ENCODE results near the gene OR2AG2. TPM values are rescaled to one million over a fixed set of nuclear protein-coding genes. Genes with fewer than 3 reads are reported as not detected.

OR2AG2 gene, protein sequence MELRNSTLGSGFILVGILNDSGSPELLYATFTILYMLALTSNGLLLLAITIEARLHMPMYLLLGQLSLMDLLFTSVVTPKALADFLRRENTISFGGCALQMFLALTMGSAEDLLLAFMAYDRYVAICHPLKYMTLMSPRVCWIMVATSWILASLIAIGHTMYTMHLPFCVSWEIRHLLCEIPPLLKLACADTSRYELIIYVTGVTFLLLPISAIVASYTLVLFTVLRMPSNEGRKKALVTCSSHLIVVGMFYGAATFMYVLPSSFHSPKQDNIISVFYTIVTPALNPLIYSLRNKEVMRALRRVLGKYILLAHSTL
- total RNA-seq: 0.39 and 0.43 TPM in 2 replicates

DNA sequence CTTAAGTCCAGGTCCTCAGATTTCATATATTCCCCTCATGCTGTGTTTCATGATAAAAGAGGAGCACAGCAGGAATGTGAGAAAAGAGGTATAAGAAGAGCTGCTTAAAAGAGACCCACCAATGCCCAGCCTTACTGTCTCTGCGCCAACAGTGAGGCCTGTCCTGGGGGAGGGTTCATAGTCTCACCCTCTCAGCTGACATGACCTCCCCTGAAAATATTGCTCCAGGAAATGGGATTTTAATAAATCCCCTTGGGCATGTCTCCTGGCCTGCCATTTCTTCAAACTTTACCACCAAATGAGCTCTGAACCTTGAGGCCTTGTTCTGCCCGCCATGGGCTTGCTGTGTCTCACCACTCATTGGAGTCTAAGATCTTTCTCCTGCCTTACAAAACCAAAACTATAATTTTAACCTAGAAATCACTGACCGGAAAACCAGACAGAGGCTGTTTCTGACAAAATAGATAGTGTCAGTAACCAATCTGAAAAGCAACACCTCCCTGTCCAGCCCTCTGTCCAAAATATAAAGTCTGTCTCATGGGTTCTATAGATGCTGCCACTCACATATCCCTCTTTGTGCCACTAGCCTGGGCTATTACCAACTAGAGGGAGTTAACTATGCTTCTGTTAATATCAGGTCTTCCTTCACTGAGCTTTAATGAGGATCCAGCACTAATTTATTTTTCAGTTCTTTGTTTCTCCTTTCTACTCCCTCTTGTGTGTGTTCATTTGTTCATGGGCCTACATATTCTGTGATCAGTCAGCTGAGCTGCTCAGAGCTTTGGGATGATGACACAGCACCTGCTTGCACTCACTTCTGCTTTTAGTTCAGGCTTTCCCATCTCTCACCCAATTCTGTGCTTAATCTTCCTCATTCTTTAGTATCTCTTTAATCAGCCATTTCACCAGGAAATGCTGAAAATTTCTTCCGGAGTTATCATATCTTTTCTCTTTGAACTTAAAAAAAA lies at the start of gene OR2AG2:
TSS of gene OR2AG2 (minus strand) at position 51 of the 968 bp plus-strand sequence. CDS start 3,019 bp downstream, outside the sequence.

DNA sequence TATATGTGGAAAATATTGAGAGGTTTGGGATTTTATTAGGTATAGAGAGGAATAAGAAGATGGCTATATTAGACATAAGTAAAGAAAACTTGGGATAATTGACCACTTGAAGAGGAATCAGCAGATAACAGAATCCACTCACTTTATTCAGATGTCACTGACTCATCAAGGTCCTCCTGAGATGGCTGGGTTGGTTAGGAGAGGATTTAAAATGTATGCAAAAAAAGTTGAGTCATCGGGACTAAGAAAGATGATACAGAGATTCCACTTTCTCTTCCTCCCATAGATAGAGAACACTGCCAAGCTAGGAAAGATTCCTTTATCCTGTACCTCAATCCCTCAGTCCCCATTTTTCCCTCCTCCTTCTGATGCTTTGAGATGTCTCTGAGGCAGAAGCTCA lies 27.6 kb upstream of the OR2AG2 start, which contains the start of gene OR6A2:
TSS of gene OR6A2 (minus strand) at position 288 of the 400 bp plus-strand sequence. CDS start 3,981 bp downstream, outside the sequence.

DNA sequence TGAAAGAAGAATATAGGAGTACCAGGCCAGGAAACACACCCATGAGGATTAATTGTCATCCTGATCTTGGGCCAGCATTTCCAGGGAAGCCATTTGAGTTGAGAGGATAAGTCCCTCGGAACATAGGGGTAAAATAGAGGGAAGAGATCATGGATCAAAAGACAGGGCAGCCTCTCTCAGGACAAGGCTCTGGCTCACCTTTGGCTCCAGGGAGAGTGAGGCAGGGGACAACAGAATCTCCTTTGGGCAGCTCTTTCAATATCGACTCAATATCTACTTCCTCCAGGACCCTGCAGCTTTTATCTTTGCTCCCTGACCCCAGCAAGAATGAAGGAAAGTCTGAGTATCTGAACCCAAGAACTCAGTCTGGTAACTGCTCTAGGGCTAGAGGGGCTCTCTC lies 10.9 kb upstream of the OR2AG2 start, which contains the start of gene OR2AG1:
TSS of gene OR2AG1 (plus strand) at position 301 of the 400 bp plus-strand sequence. CDS start 2,018 bp downstream, outside the sequence.

Other genes starting within 250 kb of the OR2AG2 start
- gene RRP8, start 168.4 kb downstream of the OR2AG2 start, total RNA-seq: 9.8 and 11.2 TPM in 2 replicates
- gene ILK, start 168.2 kb downstream of the OR2AG2 start, total RNA-seq: 126 and 130 TPM in 2 replicates
- 24.1 and 38.9 TPM in 2 replicates for gene TAF10, start 159.8 kb downstream of the OR2AG2 start, total RNA-seq
- 68.5 and 100 TPM in 2 replicates for gene TPP1, start 152.6 kb downstream of the OR2AG2 start, total RNA-seq
- gene DCHS1, start 116.2 kb downstream of the OR2AG2 start, total RNA-seq: 13.7 and 17.4 TPM in 2 replicates
- 27.3 and 32.3 TPM in 2 replicates for gene MRPL17, start 88.6 kb downstream of the OR2AG2 start, total RNA-seq
- under 0.01 TPM in 1 of 2 replicates, not detected in the other for gene OR2AG1, start 11.0 kb upstream of the OR2AG2 start, total RNA-seq
- gene OR6A2, start 27.7 kb upstream of the OR2AG2 start, total RNA-seq: 0.52 and 0.76 TPM in 2 replicates
- gene OR10A5, start 73.7 kb upstream of the OR2AG2 start, total RNA-seq: not detected in 2 replicates
- not detected in 2 replicates for gene OR10A2, start 91.1 kb upstream of the OR2AG2 start, total RNA-seq
- not detected in 2 replicates for gene OR10A4, start 104.6 kb upstream of the OR2AG2 start, total RNA-seq
- 0.78 and 1.2 TPM in 2 replicates for gene OR2D2, start 120.5 kb upstream of the OR2AG2 start, total RNA-seq
- not detected in 2 replicates for gene OR2D3, start 149.0 kb upstream of the OR2AG2 start, total RNA-seq
- 3.4 and 3.9 TPM in 2 replicates for gene ZNF215, start 154.4 kb upstream of the OR2AG2 start, total RNA-seq
- gene ZNF214, start 248.4 kb upstream of the OR2AG2 start, total RNA-seq: 6.8 and 9.1 TPM in 2 replicates
- 0.13 and 0.22 TPM in 2 replicates for gene NLRP14, start 248.5 kb upstream of the OR2AG2 start, total RNA-seq

Data from articular chondrocyte of knee joint (primary cell).